Hippocampal formation (tissue), 2 donors: ENCODE measurements around the gene TMTC2.
"Not testable (repeated sequence)": the region's sequence is repeated elsewhere in the genome, so short reads cannot be mapped to it uniquely, and the experiment has no call there.

Experiments
- DNase-seq, 2 donors: peaks; one replicate each; lab custom pipeline; 2025; lab: John Stamatoyannopoulos, UW

The TMTC2 gene

DNA sequence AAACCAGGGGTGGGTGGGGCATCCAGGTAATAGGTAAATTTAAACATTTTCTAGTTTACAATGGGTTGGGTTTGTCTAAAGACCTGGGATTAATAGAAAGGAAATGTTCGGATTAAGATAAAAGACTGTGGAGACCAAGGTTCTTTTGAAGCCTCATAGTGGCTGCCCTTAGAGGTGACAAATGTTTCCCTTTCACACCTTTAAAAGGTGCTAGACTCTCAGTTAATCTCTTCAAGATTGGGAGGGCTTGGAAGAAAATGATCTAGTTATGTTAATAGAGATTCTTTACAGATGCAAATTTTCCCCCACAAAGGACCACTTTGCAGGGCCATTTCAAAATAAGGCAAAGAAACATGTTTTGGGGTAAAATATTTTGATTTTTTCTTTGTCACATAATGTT, 39.0 kb downstream of the TMTC2 start:
- DNase-seq: no peak

DNA sequence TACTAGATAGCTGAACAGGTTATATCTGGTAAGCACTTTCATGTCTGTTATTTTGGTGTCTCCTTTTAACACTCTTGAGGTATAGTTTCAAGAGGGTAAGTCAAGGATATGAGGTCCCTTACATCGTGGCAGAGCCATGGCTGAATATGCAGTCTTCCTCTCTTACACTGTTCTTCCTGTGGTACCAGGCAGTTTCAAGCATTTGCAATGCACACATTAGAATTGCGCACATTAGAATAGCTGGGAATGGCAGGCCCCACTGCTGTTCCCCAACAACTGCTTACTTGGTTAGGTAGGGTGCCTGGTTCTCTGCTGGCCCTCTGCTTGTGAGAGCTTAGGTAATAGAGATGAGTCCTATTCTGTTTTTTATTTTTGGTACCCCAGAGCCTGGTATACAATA, 41.2 kb downstream of the TMTC2 start:
- DNase-seq: no peak

DNA sequence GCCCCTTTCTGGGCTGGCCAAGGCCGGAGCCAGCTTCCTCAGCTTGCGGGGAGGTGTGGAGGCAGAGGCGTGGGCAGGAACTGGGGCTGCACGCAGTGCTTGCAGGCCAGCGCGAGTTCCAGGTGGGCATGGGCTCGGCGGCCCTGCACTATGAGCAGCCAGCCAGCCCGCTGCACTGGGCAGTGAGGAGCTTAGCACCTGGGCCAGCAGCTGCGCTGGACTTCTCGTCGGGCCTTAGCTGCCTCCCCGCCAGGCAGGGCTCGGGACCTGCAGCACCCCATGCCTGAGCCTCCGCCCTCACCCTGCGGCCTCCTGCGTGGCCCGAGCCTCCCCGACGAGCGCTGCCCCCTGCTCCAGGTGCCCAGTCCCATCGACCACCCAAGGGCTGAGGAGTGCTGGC, 42.0 kb downstream of the TMTC2 start:
- no peak for DNase-seq

DNA sequence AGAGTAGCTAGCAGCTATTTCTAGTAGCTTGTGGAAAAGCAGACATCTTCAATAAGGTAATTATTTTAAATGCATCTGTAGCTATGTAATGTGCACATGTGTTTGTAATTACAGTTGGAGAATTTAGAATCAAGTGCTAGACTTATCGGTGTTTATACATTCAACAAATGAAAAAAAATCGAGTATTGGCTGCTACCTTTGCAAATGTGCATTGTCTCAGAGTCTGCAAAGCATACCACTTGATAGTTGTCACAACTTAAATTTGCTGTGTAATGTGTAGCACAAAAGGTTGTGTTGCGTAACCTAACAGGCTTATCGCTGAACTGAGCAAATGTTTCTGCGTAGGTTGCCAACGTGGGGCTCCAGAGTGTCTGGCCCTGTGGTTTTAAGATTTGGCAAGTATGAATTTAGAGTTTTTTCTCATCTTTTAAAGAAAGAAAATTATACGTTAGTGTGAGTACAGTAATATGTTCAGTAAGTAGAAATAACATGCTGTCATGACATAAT, 44.3 kb downstream of the TMTC2 start:
- DNase-seq: no peak

DNA sequence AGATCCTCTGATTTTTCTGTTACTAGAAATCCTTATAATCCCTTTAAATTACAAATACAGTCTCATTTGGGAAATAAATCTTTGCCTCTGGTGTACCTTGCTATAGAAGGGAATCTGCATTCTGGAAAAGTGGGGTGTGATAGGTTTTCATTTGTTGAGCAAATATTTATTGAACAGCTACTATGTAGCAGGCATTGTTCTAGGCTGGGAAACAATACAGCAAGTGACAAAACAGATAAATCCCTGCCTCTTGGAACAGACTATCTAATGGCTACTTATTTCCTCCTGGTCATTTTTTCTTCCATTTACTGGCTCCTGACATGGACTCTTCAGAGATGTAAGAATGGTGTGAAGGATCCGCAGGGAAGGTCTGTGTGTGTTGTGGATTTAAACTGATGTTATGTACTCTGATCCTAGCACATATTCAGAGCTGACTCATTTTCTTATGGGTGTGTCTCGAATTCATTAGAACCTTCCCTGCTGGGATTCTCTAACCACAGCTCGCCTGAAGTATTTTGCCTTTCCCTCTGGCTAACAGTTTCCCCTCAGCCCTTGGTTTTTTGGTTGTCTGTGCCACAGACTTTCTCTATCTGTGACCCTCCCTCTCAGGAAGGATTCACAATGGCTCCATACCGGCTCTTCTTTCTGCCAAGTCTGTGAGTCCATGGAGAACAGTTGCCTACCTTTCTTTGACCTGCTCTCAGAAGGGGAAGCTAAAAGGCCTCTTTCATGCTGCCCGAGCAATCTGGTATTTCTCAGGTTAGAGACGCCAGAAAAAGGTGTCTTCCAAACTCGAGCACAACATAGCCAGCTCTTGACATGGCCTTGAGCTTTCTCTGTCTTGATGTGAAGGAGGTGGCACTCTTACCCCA, 53.7 kb downstream of the TMTC2 start:
- no peak for DNase-seq

DNA sequence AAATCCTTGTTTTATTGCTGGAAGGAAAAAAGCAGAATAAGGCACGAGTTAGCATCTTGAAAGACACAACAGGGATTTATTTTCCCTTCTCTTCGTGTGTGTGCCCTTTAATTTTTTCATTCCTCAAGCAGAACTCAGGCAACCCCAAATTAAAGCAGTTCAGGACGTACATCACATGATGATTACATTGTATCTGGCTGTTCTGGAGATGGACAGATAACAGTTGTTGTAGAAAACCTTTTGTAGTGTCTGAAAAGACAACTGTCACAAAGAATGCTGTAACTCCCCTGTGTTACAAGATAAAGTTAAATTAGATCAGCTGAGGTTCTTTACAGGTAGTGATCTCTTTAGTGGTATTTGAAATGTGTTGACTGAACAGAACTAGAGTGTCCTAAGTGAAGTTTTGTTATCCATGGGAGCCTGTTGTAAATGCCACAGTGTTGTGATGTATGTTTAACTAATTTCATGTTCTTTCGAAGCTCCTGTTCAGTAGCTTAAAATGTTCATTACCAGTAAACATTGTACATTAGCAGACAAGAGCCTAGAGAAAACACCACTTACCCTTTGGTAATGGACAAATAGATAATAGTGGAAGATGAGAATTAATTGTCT, 58.5 kb downstream of the TMTC2 start:
- no peak for DNase-seq

DNA sequence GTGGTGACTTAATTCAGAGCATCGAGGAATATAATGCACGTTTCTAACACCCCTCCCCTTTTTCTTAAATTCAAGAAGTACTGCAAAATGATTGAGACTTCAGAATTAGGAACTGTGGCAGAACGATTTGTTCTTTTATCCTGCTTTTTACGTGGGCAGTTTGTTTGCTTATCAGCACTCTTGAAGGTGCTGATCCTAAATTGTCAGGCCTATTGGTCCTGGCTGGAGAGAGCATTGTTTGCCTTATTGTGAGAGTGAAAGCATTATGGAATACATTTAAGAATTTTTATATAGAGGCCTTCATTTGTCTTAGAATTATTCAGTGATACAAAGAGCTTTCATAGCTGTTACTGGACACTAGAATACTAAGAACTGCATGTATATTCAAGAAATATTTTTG, 59.1 kb downstream of the TMTC2 start:
- DNase-seq: no peak

DNA sequence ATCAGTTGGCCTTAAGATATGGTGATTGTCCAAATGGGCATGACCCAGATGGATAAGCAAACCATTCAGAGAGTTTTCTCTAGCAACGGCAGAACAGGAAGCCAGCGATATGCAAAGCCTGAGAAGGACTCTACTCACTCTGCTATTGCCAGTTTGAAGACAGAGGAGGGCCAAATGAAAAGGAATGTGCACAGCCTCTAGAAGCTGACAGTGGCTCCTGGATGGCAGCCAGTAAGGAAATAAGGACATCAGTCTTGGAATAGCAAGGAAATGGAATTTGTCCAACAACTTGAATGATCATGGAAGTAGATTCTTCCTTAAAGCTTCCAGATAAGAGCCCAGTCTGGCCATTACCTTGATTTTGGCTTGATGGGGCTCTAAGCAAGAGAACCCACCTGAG, 60.0 kb downstream of the TMTC2 start:
- DNase-seq: no peak

DNA sequence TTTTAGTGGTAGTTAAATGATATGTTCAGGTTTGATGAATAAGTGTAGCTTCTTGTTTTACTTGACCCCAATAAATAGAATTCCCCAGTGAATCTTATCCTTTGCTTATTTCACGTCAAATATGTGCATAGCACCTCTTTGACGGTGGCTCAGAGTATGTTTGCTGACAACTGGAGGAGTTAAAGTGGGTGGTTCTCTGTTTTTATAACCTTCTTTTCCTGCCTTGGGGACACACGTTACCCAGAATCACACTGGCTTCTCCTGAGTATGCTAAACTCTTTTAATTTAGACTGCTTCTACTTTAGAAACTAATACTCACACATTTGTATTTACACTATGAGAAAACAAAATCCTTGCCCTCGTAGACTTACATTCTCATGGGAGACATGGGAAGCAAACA, 62.3 kb downstream of the TMTC2 start:
- no peak for DNase-seq

DNA sequence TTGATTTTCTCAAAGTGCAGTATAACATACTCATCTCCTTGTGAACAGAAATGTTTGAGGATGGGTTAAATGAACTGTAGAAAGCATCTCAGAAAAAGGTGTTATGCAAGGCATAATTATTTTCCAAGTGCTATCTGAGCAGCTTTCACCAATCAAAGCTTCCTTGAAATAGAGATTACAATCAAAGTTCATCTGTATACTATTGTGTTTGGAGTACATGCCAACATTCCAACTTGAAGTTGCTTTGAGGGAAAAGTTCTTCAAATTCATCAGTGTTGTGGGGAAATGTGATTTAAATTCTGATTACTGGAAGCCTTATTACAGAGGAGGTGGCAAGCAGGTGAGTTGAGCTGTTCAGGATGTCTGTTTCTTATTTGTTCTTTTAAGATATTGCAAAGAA, 68.2 kb downstream of the TMTC2 start:
- DNase-seq: no peak

DNA sequence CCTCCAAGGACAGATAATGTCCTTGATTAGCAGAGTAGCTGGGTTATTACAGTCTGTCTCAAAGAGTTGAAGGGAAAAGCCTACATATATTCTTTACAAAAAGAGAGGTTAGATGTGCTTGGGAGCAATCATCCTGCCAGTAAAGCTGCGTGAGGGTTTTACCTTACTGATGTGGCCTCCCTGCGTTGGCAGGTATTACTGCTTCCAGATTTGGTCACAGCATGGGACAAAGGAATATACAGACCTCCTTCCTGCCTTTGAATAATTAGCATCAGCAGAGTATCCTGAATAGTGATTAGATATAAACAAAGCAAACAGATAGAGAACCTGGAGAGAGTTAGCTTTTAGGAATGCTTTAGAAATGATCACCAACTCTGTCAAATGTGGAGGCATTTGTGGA, 69.6 kb downstream of the TMTC2 start:
- DNase-seq: no peak

DNA sequence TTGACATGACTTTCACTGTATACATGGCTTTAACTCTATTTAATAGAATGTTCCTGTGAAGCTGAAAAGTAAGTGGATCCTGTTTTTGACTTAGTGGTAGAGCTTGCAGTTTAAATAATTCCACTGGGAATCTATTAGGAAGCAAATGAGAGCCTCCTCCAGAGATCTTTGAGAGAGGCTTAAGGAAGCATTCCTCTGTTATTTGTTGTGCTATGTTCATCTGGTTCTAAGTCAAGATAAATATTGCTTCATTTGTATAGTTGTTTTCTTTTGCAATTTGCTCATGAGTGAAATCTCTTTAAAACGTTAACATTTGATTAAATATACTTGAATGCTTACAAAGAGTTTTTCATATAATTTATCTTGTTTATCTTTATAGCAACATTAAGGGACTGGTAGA, 70.4 kb downstream of the TMTC2 start:
- no peak for DNase-seq

DNA sequence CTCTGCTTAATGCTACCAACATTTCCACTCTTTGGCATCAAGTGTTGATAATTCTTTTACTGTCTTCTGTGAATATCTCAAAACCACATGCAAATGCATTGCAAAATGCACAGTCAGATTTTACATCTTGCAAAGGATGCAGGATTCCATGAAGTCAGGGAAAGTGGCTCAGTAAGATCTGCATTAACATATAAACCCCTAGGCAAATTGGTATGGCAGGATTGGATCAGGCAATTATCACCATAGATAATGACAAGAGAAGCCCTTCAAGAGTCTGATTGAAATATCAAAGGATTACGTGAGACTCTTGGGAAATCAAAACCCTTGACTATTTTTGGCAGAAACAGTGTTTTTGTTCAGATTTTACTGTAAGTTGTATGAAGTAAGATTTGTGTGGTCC, 71.0 kb downstream of the TMTC2 start:
- DNase-seq: no peak

DNA sequence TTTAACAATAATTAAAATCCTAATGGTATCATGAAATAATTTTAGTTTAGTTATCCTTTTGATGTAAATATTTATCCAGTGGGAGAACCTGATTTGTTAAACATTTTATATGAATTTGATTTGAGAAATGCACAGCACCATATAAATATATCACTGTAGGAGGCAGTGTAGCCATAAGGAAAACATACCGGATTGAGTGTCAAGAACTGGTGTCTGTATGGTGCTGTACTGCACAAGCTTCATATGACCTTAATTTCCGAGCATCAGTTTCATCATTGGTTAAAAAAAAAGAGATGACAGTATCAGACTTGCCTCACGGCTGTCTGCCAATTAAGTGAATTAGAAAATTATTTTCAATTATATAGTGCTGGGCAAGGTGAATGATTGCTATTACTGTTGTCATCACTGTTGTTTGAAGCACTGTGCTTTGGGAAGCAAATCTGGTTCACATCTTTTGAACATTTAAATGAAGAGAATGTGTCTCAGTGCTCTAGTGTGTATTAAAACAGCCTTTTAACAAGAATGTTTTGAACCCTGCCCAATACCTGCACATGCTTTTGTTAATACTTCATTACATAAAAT, 72.1 kb downstream of the TMTC2 start:
- DNase-seq: peak in 1 of 2 donors; percentile 32

DNA sequence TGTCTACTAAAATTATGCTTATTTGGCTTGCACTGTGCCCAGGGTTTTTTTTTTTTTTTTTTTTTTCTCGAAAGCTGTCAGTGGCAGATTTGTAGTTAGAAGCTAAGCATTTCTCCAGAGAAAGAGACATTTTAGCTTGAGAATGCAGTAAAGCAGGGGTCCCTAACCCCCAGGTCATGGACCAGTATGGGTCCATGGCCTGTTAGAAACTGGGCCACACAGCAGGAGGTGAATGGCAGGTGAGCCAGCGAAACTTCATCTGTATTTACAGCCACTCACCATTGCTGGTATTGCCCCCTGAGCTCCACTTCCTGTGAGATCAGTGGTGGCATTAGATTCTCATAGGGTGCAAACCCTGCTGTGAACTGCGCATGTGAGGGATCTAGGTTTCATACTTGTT, 73.7 kb downstream of the TMTC2 start:
- DNase-seq: no peak

DNA sequence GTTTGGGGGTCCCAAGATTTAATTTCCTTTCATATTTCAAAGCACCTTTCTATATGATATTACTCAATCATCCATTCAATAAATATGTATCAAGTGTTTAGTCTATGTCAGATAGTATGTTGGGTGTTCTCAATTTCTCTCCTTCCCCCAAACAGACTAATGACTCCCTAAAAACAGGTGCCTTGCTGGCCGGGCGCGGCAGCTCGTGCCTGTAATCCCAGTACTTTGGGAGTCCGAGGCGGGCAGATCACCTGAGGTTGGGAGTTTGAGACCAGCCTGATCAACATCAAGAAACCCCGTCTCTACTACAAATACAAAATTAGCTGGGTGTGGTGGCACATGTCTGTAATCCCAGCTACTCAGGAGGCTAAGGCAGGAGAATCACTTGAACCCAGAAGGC, 78.5 kb downstream of the TMTC2 start:
- DNase-seq: not testable (repeated sequence)

DNA sequence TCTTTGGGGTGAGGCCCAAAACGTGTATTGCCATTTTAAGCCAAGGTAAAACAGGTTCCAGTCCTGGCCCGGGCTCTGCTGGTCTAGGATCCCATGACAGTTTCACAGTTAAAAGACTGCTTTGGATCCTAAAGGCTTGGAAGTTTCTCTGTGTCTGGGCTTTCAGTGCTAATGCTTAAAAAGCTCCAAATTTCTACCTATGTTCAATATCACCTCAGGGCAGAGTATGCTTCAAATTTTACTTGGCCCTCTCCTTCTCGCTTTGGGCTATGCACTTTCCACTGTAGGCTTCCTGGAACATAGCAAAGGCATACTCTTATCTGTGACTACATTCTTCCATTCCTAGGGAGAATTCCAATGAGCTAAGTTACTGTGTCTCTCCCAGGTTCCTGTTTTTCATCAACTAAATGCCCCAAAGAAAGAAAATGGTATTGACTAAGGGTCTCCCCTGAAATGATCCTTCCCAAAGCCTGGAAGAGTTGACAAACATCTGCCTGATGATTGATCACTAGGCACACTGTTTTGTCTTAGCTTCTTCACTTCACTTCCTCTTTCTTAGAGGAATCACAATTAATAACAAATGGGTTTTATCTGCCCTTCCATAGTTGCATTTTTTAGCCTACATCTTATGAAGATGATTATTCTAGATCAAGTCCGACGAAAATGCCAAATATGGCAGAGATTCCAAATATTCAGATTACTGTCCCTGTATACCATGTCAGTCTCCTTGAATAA, 79.4 kb downstream of the TMTC2 start:
- DNase-seq: no peak

DNA sequence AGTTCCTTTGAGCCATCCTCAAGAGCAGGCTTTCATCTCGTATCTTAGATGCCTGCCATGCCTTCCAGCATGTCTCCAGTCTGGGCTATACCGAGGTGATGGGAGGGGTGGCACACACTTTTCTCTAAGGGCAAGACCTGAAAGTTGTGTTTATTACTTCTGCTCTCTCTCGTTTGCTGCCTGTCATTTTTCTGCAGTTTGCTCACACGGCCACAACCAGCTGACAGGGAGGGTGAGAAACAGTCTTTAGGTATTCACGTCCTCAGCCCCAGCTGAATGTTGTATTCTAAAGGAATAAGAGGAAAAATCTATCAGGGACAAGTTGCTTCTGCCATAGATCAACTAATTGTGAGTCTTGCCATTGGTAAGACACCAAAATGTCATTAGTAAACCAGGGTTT, 88.0 kb downstream of the TMTC2 start:
- no peak for DNase-seq

DNA sequence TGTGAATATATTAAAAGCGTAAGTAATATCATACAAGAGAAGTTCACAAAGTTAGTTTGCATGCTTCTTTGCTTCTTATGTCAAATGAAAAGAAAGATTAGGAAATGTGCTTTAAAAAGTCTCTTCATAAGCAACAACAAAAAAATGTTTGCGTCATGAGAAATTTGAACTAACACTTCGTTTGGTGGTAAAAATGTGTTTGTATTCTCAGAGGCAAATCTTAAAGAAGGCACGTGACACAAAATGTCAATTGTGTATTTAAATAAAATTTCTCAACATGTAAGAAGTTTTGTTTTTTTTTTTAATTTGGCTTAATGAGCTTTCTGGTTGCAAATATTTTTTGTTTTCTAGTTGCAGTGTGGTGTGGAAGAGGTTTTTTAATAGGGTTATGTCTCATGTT, 93.8 kb downstream of the TMTC2 start:
- DNase-seq: no peak

DNA sequence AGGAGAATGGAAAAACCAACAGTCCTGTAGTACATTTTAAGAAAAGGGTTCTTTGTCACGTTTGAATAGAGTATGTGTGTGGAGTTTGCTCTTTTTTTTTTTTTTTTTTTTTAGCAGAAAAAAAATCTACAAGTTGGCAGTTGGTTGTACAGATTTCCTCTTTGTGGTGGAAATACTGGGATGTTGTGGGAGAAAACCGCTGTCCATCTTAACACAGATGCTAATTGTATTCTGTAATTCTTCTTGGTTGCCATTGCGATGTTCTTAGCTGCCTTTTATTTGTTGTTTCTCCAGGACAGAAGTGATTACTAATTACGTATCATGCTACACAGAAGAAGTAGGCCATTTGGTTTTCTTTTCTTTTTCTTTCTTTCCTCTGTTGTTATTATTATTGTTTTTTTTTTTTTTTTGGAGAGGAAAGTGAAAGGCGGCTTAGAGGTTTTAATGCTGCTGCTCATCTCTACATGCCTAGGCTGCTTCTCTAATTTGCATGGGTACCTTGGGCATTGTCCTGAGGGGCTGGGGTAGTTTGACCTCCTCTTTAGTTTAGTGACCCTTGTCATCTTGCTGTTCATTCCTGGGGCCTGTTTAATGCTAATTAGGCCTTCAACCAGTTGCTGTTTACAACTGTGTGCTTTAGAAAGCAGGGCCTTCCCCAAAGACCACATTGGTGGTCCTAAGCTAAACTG, 94.7 kb downstream of the TMTC2 start:
- DNase-seq: peak in 1 of 2 donors; percentile 85

DNA sequence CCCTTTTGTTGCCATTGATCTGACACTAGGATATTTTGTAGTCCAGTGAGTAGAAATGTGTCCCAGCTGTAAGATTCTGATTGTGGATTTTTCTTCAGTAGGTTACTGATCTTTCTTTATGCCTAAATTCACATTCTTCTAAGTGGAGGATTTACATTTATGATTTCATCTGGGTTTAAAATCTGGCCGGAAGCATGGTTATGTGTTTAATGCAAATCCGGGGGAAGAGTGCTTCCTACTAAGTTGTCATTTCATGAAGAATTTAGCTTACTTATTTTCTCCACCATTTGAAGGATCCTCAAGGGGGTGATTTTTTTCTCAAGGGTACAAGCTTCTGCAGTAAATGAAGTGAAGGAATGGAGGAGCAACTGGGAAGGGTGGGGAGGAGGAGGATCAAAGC, 96.7 kb downstream of the TMTC2 start:
- no peak for DNase-seq

DNA sequence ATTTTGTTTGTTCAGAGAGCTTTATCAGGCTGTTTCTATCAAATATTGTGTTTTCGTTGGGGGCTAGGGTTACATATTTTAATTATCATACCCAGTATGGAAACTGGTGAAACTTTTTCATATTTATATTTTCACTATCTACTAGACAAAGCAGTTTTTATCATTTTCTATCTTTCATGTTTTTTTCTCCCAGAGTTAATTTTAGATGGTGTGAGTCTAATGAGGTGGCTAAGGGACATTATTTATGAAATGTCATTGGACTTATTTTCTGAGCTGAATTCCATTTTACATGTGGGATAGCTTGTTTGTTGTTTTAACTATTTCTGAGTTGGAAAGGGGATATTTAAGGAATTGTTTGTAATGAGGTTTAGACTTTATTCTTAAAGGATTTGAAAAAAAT, 100.3 kb downstream of the TMTC2 start:
- no peak for DNase-seq
